ENCODE results near the gene ADAMTSL1.

- TF ChIP-seq, protein P1, sequence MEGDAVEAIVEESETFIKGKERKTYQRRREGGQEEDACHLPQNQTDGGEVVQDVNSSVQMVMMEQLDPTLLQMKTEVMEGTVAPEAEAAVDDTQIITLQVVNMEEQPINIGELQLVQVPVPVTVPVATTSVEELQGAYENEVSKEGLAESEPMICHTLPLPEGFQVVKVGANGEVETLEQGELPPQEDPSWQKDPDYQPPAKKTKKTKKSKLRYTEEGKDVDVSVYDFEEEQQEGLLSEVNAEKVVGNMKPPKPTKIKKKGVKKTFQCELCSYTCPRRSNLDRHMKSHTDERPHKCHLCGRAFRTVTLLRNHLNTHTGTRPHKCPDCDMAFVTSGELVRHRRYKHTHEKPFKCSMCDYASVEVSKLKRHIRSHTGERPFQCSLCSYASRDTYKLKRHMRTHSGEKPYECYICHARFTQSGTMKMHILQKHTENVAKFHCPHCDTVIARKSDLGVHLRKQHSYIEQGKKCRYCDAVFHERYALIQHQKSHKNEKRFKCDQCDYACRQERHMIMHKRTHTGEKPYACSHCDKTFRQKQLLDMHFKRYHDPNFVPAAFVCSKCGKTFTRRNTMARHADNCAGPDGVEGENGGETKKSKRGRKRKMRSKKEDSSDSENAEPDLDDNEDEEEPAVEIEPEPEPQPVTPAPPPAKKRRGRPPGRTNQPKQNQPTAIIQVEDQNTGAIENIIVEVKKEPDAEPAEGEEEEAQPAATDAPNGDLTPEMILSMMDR (conservative IDR thresholded peaks at IDR 0.05; ENCODE audit: low read length), result no peak
- TF ChIP-seq EZH2phosphoT487 (IDR thresholded peaks at IDR 0.05; ENCODE audit: borderline replicate concordance, low read depth, low read length), result no peak
Measured at GRCh38 chr9:18564018-18564880, 90.3 kb downstream of the ADAMTSL1 start.
